Upper lobe of left lung (tissue), 6 donors: Measurements from ENCODE around the gene UGT1A1. TPM values are rescaled to one million over a fixed set of nuclear protein-coding genes. Genes with fewer than 3 reads are reported as not detected.

Source experiments
- ATAC-seq, 2 donors: fragments of 200-7000 bp; cut with Tn5 transposase; one replicate each; pipeline ENCODE4 v1.9.1; 2022; ENCODE audit warnings: mild to moderate bottlenecking in 2 of 2, moderate library complexity in 2 of 2; ENCODE audit not compliant: low FRiP score in 2 of 2
- DNase-seq, 2 donors: peaks; one replicate each; pipeline ENCODE4 v3.0.0-alpha.2; 2019 to 2020
- H3K27ac ChIP-seq, 4 donors: fragments of 200-600 bp; sonication (generic); one replicate each; pipeline ENCODE4 v1.5.1; 2016 to 2019
- H3K27me3 ChIP-seq, 4 donors: fragments of 200-600 bp; sonication (generic); one replicate each; pipeline ENCODE4 v1.5.1; 2017 to 2019
- H3K36me3 ChIP-seq, 4 donors: fragments of 200-600 bp; sonication (generic); one replicate each; pipeline ENCODE4 v1.5.1; 2016 to 2019
- H3K4me1 ChIP-seq, 4 donors: fragments of 200-600 bp; sonication (generic); one replicate each; pipeline ENCODE4 v1.5.1; 2018 to 2019
- H3K4me3 ChIP-seq, 4 donors: fragments of 200-600 bp; sonication (generic); one replicate each; pipeline ENCODE4 v1.5.1; 2017 to 2019; ENCODE audit warnings: mild to moderate bottlenecking in 2 of 4, moderate library complexity in 1 of 4
- H3K9me3 ChIP-seq, 4 donors: fragments of 200-600 bp; sonication (generic); one replicate each; pipeline ENCODE4 v1.5.1; 2018 to 2019
- CTCF ChIP-seq, 6 experiments: fragments of 450-650 bp in 4 of 6; fragments of 200-600 bp in 2 of 6; sonication (generic) in 2 of 6; IDR thresholded peaks; one replicate each; pipeline ENCODE4 v1.5.1; 2016 to 2019; ENCODE audit warnings: antibody characterized with exemption in 6 of 6
- EP300 ChIP-seq, 4 donors: sonication (generic); formaldehyde crosslinking; IDR thresholded peaks; one replicate each; pipeline ENCODE4 v1.5.1; 2017; ENCODE audit warnings: antibody characterized with exemption in 4 of 4, control low read depth in 2 of 4
- POLR2A ChIP-seq, 4 donors: fragments of 450-650 bp; IDR thresholded peaks; one replicate each; pipeline ENCODE4 v1.5.1; 2016 to 2017; ENCODE audit warnings: antibody characterized with exemption in 4 of 4, mild to moderate bottlenecking in 2 of 4
- POLR2AphosphoS5 ChIP-seq, 2 donors: sonication (generic); formaldehyde crosslinking; IDR thresholded peaks; one replicate each; pipeline ENCODE4 v1.5.1; 2017; ENCODE audit warnings: antibody characterized with exemption in 2 of 2
- WGBS, 2 donors: methylation state at CpG; one replicate each; pipeline ENCODE4 v1.1.5; 2017 to 2018; 5-methylcytosine and 5-hydroxymethylcytosine counted together
- total RNA-seq, 6 donors: library from RNA; depleted of rRNA in 4 of 6; stranded (reverse); fragments of >200 nt in 4 of 6; gene quantifications; one replicate each; pipeline versions ENCODE4 v1.1.0 to v1.2.1, GENCODE V29; 2016 to 2021
- donor health status: DM: no; HTN: no; CAD: no; lungs with moderate emphysema.
- donor health status: DM: no; HTN: yes; CAD: no; lungs with severe emphysema.

UGT1A1 gene
- total RNA-seq, 6 donors from 2014 or later = 0.15 to 1.4 (median 1.0) TPM; not detected in 3

GRCh38 chr2:233799716-233800115 is 39.6 kb downstream of the UGT1A1 start:
- Histone ChIP-seq H3K4me1 (no peaks in the 10 kb centered on the region), H3K36me3 (no peaks in the 10 kb centered on the region), H3K9me3 (no peaks in the 10 kb centered on the region), H3K27me3 (no peaks in the 10 kb centered on the region), H3K4me3 (no peak overlapping the region), H3K27ac (no peak overlapping the region)
- WGBS, 2 donors = 43 to 46% methylated on average over 4 to 5 of the region's 5 CpGs
- DNase-seq (no peak), ATAC-seq (no peak)
- TF ChIP-seq POLR2A (IDR thresholded peaks at IDR 0.05) (no peak), POLR2AphosphoS5 (IDR thresholded peaks at IDR 0.05) (no peak), CTCF (IDR thresholded peaks at IDR 0.05) (no peak), EP300 (IDR thresholded peaks at IDR 0.05) (no peak)

GRCh38 chr2:233800208-233800607 is 40.1 kb downstream of the UGT1A1 start:
- DNase-seq = no peak
- TF ChIP-seq POLR2AphosphoS5 (IDR thresholded peaks at IDR 0.05) (no peak), CTCF (IDR thresholded peaks at IDR 0.05) (no peak), POLR2A (IDR thresholded peaks at IDR 0.05) (no peak), EP300 (IDR thresholded peaks at IDR 0.05) (no peak)
- no peaks in the 10 kb centered on the region for H3K27me3 ChIP-seq

GRCh38 chr2:233801357-233802131 is 41.5 kb downstream of the UGT1A1 start:
- Histone ChIP-seq H3K4me1 (no peaks in the 10 kb centered on the region), H3K27ac (no peak overlapping the region), H3K9me3 (no peaks in the 10 kb centered on the region), H3K4me3 (no peak overlapping the region), H3K36me3 (no peaks in the 10 kb centered on the region), H3K27me3 (no peaks in the 10 kb centered on the region)
- ATAC-seq = no peak
- WGBS, 2 donors = 76 to 79% methylated on average over 9 of the region's 9 CpGs
- no peak for TF ChIP-seq CTCF (IDR thresholded peaks at IDR 0.05)
- no peak for TF ChIP-seq POLR2A (IDR thresholded peaks at IDR 0.05)
- TF ChIP-seq POLR2AphosphoS5 (IDR thresholded peaks at IDR 0.05) = no peak
- TF ChIP-seq EP300 (IDR thresholded peaks at IDR 0.05) = no peak
- DNase-seq = no peak

More at GRCh38 chr2:233800208-233800607, 40.1 kb downstream of the UGT1A1 start:
- WGBS, 2 donors = 87 to 91% methylated on average over 4 to 7 of the region's 7 CpGs
- H3K4me3 ChIP-seq = no peak overlapping the region
- no peaks in the 10 kb centered on the region for H3K4me1 ChIP-seq
- H3K27ac ChIP-seq = no peak overlapping the region
- H3K36me3 ChIP-seq = no peaks in the 10 kb centered on the region
- H3K9me3 ChIP-seq = no peaks in the 10 kb centered on the region
- ATAC-seq = no peak

- DNase-seq (no peak), ATAC-seq (no peak)
- Histone ChIP-seq H3K4me1 (no peaks in the 10 kb centered on the region), H3K36me3 (no peaks in the 10 kb centered on the region), H3K4me3 (no peak overlapping the region), H3K27ac (no peak overlapping the region), H3K27me3 (no peaks in the 10 kb centered on the region), H3K9me3 (no peaks in the 10 kb centered on the region)
- no peak for TF ChIP-seq CTCF (IDR thresholded peaks at IDR 0.05)
- no peak for TF ChIP-seq POLR2AphosphoS5 (IDR thresholded peaks at IDR 0.05)
- no peak for TF ChIP-seq EP300 (IDR thresholded peaks at IDR 0.05)
- TF ChIP-seq POLR2A (IDR thresholded peaks at IDR 0.05) = no peak
- 61 to 81% methylated on average over 3 of the region's 3 CpGs for WGBS, 2 donors
Observed at GRCh38 chr2:233802132-233802815, 42.2 kb downstream of the UGT1A1 start.
